GM18520 (cell line): ENCODE measurements around the gene KIFBP.

Experiments used
- ATAC-seq: cut with Tn5 transposase; IDR thresholded peaks from one replicate; pipeline ENCODE4 v1.9.1; 2021; ENCODE audit not compliant: unreplicated experiment

Gene KIFBP

DNA sequence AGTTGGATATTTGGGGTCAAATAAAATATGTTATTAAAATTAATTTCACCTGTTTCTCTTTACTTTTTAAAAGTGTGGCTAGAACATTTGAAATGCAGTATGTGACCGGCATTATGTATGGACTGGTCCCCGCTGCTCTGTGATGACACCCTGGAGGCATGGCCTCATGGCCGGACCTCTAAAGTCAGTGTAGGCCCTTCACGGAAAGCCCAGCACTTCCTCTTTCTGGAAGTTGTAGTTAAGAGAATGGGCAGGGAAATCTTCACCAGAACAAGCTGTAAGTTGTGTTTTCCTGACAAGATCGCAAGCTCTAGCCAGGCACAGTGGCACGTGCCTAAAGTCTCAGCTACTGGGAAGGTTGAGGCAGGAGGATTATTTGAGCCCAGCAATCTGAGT, 61.0 kb downstream of the KIFBP start:
- no peak for ATAC-seq

- ATAC-seq, result no peak
Observed at GRCh38 chr10:69051303-69051702, 62.7 kb downstream of the KIFBP start.

DNA sequence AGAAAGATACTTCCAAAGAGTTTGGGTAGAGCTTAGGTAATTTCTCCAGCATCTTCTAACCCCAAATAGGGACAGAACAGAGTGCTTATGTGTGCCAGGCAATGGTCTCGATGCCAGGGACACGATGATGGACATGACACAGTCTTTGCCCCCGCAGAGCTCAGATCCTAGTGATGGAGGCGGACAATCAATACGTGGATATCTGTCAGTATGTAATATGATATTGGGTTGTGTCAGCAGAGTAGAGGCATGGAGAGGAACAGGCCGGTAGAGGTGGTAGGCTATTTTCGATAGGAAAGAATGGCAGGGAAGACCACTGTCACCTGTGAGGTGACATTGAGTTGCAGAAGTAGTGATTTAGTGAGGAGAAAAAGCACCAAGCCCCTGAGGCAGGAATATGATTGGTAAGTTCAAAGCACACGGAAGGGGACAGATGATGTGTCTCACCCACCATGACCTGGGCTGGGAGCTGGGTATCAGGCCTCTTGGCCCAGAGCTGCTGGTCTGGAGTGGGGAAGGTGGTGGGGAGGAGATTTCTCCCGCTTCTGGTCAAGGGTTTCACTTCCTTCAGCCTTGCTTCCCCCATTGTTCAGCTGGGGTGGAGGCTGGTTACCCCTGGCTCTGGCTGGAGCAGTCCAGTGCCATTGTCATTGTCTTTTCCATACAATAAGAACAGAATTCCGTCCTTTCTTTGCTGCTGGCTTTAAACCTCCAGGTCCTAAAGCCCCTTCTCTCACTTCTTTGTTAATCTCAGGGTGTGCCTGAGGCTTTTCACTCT, 63.3 kb downstream of the KIFBP start:
- ATAC-seq, result no peak

DNA sequence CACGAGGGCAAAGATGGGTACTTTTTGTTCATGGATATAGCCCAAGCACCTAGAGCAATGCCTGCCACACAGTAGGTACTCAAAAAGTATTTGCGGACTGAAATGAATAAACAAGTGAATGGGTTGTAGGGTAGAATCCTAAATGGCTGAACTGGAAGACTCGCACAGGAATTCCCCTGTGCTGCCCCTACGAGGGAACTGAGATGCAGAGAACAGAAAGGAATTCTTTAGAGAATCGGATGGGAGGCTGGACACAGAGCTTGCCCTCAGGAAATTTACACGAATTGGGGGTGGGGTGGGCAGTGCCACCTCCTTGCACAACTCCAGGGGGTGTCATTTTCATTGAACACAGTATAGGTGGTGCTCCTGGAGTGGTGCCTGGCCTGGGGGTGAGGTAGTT, 64.1 kb downstream of the KIFBP start:
- no peak for ATAC-seq

GRCh38 chr10:69055241-69055640, 66.6 kb downstream of the KIFBP start:
- no peak for ATAC-seq

- peak; percentile 37 for ATAC-seq
Observed at GRCh38 chr10:69056129-69056528, 67.5 kb downstream of the KIFBP start.

GRCh38 chr10:69056536-69057260, 68.1 kb downstream of the KIFBP start:
- ATAC-seq, result no peak

DNA sequence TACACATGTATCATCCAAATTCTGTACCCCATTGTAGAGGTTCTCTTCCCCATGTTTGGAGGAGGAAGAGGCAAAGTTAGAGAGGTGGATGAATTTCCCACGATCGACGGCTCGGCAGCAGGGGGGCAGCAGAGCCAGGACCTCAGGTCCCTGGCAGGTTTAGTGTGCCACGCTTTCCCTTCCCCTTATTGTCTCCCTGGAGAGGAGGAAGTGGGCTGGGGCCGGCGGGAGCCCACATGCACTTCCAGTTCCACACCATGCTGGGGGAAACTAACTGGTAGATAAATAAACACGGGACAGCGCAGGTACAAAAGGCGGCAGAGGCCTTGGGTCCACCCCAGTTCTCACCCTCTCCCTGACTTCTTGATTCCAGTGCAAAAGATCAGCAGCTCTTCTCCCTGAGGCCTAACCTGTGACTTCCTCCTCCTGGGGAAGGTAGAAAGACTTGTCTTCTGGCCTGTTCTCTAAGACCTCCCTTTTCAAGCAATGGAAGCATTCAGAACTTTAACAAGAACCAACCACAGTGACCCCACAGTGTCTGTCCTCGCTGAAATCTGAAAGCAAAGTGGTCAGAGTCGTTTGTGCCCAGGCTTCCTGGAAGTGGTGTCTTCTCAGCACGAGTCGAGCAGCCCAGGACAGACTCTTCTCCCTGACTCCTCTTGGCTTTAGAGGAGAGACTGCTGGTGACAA, 68.8 kb downstream of the KIFBP start:
- ATAC-seq, result no peak

GRCh38 chr10:69057951-69058297, 69.3 kb downstream of the KIFBP start:
- no peak for ATAC-seq

GRCh38 chr10:69060127-69060798, 71.7 kb downstream of the KIFBP start:
- no peak for ATAC-seq

DNA sequence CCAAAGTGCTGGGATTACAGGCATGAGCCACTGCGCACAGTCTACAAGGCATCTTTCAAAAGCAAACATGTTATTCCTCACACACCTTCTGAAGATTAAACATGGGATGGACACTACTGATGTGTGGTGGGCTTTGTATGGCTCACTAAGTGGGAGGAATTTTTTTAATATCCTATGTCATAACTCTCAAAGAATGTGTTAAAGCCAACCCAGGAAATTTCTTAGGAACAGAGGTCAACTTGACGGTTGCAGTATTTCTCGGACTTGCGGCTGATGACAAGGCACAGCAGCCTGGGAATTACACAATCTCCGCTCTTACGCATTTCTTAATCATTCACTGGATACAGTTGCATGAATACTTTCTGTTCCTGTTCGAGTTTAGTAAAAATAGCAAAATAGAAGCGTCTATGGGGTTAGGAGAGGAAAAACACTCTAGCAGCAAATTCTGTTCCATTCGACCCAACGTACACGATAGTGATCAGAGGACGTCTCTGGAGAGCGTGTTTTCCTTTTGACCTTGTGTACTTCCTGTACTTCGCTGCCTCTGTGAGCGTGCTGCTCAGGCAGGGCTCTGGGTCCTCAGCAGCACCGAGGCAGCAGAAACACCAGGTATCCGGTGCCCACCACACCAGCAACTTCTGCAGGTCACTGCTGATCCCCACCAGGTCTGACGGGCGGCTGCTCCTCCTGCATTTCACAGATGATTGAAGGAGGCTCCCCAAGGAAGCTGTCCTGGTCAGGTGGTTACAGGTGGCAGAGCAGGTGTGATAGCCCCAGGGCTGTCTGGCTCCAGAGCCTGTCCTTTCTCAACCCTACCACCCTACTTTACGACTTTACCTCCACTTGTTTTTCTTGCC, 72.9 kb downstream of the KIFBP start:
- no peak for ATAC-seq

- ATAC-seq, result no peak
Observed at GRCh38 chr10:69062901-69063300, 74.3 kb downstream of the KIFBP start.

GRCh38 chr10:69064762-69065328, 76.2 kb downstream of the KIFBP start:
- no peak for ATAC-seq

- peak; percentile 59 for ATAC-seq
Observed at GRCh38 chr10:69065406-69066361, 77.1 kb downstream of the KIFBP start.
